Hematopoietic multipotent progenitor cell treated with erythropoietin and hydrocortisone succinate and interleukin-3 and kit ligand, for 15 days (in vitro differentiated cells): ENCODE measurements around the gene LAMTOR4.
"Not testable (repeated sequence)": the region's sequence is repeated elsewhere in the genome, so short reads cannot be mapped to it uniquely, and the experiment has no call there.

ENCODE experiments used
- DNase-seq: peaks from one replicate; pipeline ENCODE4 v3.0.0-alpha.2; 2015; ENCODE audit warnings: low spot score

Gene LAMTOR4

DNA sequence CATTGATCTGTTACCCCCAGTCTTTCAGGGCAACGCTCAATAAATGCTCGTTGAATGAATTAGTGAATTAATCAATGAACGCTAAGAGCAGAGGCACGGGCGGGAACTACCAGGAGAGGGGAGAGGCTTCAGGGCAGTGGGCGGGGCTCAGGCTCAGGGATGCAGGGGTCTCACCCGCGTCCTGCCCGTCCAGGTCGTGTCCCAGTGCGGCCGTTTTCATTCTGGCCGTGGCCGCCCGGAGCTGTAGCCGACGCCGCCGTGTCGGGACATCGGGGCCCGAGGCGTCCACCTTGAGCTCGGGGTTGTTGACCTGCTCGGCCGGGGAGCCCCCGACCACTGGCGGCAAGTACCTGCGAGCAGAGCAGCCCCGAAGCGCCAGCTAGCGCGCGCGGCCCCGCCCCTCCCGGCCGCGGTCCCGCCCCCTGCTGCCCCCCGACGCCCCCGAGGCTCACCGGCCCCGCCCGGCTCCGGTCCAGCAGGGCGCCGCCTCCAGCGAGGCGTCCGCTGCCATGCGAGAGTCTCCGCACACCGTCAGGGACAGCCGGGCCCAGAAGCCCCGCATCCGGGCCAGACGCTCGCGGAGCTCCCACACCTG lies 22.5 kb downstream of the LAMTOR4 start:
- no peak for DNase-seq

DNA sequence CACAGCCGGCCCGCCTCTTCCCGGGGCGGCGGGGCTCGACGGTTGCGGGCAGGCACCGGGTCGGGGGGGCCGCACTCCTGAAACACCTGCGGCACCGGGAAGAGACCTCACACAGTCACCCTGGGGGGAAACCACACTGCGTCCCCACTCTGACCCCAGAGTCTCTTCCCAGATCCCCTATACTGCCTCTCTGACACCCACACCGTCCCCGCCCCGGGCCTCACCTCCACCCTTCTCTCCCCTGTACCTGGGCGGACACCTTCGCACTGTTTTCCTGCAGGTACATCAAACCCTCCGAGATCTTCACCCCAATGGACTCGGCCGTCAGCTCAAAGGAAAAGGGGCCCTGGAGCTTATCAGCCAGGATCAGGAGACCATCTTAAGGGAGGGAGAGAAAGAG lies 23.1 kb downstream of the LAMTOR4 start:
- DNase-seq: no peak

DNA sequence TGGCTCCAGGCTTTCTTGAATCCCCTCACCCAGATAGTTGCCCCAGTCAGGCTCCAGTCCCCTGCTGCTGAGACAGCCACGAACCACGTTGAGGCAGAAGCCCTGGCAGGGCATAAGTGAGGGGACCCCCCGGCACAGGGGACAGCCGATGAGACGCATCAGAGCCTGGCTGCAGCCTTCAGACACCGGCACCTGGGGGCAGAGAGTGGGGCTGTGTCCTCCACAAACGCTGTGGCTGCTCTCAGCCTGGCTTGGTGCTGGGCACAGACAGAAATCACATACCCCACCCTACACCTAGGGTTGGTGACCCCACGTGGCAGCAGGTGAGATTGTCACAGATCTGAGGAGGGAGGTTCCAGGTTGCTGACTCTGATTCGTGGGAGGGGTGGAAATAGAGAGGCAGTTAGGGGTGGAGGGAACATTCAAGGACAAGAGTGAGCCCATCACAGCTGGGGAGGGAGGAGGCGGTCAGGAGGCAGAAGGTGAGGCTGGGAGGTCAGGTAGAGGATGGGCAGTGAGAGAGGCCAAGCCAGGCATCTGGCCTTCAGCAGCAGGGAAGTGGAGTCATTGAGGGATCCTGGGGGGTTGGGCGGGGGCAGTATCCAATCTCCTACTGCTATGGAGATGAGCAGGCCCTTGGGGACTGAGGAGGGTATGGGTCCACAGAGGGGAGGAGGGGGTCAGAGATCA lies 25.2 kb downstream of the LAMTOR4 start:
- DNase-seq: no peak

DNA sequence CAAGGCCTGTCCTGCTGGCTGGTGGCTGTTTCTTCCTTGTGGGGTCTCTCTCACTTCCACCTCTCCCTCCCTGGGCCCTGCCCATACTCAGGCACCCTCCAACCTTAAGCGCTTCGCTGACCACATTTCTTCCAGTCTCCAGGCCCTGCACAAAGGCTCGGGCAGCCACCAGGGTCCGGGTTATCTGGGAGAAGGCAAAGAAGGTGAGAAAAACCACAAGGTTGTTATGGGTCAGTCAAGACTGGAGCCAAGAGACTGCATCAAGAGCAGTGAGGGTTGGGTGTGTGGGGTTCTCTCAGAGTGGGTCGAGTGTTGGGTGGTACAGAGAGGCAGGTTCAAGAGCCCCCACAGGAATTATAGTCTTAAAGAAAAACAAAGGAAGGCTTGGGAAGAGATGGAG lies 25.9 kb downstream of the LAMTOR4 start:
- DNase-seq: no peak

DNA sequence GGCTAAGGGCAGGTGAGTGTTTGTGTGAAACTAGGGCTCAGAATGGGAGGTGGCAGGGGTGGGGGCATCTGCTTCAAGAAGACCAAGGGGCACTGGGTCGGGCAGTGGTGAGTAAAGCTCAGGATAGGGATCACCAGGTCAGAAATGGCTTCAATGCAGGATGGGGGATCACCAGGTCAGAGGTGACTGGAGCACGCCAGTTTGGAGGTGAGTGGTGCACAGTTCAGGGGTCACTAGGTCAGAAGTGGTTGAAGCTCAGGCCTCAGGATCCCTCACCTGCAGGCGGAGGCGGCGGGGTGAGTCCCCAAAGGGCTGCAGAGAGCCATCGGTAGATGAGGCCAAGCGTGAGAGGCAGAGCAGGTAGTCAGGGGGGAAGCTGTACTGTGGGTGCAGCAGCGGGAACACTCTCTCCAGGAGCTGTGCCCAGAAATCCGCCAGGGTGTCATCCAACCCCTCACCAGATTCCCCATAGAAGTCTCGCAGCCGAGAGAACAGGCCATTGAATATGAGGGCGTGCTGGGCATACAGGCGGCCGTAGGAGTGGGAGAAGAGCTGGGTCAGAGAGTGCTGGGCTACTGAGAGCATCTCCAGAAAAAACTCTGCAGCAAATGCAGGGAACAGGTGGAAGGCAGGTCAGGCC lies 26.7 kb downstream of the LAMTOR4 start:
- DNase-seq: no peak

DNA sequence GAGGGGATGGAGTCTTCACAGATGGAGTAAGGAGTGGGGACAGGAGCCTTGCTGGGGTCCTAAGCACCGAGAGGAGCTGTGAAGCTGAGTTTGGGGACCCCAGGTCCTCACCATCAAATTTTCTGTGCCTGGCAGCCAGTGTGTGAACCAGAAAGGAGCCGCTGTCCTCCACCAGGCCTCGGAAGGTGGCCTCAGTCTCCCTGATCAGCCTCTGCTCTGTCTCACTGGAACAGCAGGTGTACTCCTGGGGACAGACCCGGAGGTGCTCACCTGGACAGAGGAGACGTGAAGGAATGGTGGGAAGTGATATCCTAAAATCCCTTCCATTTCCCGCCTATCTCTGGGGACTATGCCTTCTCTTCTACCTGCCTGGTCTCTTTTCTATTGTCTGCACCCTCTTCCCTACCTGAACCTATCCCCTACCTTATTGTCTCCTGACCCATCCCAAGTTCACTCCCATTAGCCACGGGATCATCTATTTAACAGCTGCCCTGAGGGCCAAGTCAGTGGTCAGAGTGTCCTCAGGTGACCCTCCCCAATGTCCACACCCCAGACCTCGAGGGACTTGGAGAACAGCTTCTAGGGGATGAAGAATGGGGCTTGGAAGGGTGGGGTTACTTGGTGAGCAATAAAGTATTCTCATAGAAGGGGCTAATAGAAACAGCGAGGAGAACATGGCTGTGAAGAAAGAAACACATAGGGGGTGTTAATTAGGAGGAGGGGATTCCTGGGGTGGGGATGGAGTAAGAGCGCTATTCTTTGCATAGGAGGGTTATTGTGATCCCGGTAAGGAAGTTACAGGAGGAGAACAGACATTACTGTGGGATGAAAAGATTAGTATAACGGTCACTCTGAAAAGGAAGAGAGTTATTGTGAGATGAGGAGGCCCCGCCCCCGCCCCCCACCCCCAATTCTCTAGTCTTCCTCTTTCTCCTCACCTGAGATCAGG lies 27.7 kb downstream of the LAMTOR4 start:
- no peak for DNase-seq

DNA sequence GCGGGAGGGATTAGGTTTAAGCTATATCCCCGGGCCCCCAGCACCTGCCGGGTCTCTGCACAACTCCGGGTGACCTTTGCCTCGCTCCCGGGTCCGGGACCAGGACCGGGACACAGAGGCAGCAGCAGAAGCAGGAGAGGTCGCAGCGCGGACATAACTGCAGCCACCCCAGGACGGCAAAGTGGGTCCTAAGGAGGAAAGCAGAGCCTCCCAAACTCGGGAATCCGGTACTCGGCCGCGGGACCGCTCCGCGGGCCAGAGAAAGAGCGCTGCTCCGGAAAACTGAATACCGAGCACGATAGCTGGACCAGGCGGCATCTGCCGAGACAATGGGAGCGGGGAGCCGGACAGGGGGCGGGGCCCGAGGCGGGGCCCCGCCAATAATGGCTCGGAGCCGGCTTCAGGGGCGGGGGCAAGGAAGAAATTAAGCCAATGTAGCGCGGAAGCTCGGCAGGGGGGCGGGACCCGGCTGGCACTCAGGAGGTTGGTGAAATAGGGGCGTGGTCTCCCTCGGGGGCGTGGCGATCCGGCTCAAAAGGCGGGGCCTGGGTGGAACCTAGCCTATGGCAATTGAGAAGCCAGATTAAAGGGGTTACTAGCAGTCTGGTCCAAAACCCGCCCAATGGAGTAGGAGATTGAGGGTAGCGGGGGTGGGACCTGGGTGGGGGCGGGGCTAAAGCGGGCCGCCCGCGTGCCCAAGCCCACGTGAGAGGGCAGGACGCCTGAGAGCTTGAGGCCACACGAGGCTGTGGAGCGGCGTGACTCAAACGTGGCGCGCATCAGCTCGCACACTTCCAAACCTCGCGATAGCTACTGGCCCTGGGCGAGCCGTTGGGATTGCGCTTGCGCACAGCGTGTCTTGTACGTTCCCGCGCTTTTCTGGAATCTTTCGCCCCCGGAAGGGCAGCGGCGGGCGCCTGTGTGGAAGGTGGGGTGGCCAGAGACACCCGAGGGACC lies 28.6 kb downstream of the LAMTOR4 start, which contains the start of the genes GPC2 and STAG3:
TSS of gene GPC2 (minus strand) at position 337 of the 957 bp plus-strand sequence. CDS start at position 155, 182 bp downstream.
TSS of gene STAG3 (plus strand) at position 874 of the 957 bp plus-strand sequence. CDS start 2,639 bp downstream, outside the sequence.
- DNase-seq: peak; percentile 84

DNA sequence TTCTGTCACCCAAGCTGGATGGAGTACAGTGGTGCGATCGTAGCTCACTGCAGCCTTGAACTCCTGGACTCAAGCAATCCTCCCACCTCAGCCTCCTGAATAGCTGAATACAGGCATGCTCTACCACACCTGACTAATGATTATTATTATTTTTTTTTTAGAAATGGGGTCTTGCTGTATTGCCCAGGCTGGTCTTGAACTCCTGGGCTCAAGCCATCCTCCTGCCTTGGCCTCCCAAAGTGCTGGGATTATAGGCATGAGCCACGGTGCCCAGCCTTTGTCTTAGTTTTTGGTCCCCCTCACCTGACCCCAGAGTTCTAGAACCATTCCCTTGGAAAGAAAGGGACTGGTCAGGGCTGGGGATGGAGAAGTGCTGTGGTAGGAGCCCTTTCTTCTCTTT lies 31.4 kb downstream of the LAMTOR4 start:
- not testable (repeated sequence) for DNase-seq

DNA sequence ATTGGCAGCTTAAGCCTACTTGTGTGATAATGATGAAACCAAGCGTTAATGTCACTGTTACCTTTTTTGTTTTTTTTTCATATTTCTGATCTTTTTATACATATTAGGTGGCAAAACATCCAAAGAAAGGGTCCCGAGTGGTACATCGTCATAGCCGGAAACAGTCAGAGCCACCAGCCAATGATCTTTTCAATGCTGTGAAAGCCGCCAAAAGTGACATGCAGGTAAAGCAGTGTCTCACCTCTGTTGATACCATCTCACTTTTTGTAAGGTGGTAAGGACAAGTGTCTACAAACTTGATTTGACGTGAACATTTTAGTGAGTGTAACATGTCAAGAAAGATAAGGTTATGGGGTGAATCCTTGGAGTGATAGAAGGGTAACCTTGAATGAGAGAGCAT lies 33.9 kb downstream of the LAMTOR4 start:
- not testable (repeated sequence) for DNase-seq

DNA sequence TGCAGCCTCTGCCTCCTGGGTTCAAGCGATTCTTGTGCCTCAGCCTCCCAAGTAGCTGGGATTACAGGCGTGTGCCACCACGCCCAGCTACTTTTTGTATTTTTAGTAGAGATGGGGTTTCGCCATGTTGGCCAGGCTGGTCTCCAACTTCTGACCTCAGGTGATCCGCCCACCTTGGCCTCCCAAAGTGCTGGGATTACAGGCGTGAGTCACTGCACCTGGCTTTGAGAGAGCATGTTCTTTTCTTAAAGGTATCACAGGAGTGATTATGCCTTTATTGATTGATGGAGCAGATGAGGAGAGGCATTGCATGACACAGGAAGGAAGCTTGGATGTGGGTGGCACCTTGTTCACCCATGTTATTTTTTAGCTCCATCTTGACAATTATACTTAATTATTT lies 34.4 kb downstream of the LAMTOR4 start:
- DNase-seq: not testable (repeated sequence)

DNA sequence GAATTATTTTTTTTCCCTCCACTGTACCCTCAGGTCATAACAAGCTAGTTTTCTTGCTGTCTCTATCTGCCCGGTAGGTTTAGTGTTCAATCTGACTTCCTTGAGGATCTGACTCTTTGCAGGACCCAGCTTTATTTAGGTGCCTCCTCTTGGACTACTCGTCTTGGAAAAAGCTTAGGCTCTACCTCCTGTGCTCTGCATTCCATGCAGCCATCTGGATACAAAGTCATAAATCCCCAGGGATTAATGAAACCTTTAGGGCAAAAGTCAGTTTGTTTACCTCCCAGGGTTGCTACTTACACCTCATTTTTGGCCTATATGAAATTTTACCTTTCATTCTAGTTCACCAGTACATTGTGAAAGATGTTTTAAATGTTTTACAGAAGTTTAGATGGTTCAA lies 37.0 kb downstream of the LAMTOR4 start:
- DNase-seq: no peak

DNA sequence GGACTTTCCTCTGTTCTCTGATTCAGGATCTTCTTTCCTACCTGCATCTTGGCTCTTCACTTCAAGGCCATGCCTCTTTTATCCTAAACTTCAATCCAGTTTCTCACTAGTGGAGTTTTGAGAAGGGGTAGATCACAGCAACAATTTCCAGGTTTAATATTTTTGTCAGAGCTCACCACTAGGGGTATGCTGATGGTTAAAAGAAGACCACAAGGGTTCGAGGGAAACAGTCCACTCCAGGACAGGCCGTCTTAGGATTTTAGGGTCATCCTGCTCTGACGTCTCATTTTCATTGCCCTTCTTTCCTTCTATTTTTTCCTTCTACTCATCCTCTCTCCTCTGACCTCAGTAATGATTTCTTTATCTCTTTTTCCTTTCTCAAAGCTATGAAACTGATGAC lies 40.3 kb downstream of the LAMTOR4 start:
- no peak for DNase-seq

DNA sequence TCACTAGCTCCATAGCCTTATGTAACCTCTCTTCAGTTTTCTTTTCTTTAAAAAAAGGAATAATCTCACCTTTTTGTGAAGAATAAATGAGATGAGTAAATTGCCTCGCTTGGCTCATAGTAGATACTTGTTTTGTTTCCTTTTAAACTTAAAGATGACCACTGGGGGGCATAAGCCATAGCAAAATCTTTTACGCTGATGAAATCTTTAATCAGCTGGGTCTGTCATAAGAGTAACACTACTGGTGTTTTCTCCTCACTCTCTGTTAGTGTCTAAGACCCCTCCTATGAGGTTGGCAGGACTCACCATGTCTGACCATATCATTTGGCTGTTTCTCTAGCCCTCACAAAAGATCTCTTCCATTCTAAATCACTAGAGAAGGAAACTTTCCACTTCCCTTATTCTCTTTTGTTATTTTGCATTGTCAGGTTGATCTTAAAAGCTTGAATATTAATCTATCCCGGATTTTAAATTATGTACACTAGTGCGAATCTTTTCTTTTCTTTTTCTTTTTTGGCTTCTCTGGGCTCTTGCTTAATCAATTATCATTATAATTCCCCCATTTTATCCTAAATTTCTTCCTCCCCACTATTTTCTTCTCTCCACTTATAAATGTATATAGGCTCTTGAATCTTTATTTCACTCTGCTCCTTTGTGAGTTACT lies 41.5 kb downstream of the LAMTOR4 start:
- peak; percentile 22 for DNase-seq

DNA sequence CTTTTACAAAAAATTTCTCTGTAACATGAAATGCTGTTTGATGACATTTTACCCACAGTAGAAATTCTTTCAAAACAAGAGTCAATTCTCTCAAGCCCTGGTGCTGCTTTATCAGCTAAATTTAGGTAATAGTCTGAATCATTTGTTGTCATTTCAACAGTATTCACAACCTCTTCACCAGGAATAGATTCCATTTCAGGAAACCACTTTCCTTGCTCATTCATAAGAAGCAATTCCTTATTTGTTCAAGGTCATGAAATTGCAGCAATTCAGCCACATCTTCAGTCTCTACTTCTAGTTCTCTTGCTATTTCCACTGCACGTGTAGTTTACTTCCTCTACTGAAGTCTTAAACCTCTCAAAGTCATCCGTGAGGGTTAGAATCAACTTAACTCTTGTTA lies 43.1 kb downstream of the LAMTOR4 start:
- DNase-seq: no peak

DNA sequence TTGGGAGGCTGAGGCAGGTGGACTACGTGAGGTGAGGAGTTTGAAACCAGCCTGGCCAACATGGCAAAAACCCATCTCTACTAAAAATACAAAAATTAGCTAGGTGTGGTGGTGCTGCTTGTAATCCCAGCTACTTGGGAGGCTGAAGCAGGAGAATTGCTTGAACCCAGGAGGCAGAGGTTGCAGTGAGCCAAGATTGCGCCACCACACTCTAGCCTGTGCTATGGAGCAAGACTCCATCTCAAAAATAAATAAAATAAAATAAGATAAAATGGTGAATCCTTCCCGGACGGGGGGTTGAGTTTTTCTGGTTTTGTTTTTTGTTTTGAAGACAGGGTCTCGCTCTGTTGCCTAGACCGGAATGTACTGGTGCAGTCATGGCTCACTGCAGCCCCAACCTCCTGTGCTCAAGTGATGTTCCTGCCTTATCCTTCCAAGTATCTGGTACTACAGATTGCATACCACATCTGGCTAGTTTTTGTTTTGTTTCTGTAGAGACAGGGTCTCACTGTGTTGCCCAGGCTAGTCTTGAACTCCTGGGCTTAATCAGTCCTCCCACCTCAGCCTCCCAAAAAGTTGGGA lies 43.7 kb downstream of the LAMTOR4 start:
- not testable (repeated sequence) for DNase-seq

DNA sequence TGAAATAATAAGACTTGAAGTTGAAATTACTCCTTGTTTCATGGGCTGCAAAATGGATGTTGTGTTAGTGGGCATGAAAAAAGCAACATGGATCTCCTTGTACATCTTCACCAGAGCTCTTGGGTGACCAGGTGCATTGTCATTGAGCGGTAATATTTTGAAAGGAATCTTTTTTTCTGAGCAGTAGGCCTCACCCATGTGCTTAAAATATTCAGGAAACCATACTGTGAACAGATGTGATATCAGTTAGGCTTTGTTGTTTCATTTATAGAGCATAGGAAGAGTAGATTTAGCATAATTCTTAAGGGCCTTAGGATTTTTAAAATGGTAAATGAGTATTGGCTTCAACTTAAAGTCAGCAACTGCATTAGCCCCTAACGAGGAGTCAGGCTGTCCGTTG lies 44.3 kb downstream of the LAMTOR4 start:
- DNase-seq: no peak

DNA sequence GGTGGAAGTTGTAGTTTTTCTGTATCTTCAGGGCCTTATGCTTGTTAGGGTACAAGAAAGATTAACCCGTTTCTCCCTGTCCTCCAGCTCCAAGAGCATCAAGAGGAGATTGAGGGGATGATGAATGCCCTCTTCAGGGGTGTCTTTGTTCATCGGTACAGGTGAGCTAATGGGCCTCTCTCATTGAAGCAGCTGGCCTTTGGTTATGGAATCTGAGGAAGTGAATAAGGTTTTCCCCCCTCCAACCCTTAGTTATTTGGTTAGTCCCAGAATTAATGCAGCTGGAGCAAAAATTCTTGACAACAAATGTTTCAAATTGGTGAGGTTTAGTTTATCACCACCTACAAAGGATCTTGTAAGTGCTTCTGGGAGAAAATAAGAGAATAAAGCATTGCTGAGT lies 46.5 kb downstream of the LAMTOR4 start:
- DNase-seq: no peak

DNA sequence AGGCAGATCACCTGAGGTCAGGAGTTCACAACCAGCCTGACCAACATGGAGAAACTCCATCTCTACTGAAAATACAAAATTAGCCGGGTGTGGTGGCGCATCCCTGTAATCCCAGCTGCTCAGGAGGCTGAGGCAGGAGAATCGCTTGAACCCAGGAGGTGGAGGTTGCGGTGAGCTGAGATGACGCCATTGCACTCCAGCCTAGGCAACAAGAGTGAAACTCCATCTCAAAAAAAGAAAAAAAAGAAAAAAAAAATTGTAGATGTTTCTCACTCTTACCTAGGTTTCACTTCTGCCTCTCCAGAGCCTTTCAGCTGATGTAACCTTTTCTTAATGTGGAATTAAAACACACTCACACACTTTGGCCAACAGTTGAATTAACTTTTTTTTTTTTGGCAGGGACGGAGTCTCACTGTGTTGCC lies 47.2 kb downstream of the LAMTOR4 start:
- not testable (repeated sequence) for DNase-seq

DNA sequence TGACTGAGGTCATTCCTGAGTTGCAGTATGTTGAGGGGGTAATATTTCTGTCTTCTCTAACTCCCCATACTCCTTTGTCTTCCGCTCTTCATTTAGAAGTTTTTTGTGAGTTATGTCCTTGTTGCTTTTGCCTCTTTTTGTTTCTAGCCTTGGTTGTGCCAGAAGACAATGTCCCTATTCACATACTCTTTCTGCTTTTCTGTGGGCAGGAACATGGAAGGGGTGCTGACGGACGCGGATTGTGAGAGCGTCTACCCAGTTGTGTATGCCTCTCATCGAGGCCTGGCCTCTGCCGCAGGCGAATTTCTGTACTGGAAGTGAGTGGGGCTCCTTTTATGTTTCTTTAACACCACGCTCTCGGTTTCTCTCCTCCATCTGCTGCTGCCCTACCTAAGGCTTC lies 49.5 kb downstream of the LAMTOR4 start:
- DNase-seq: no peak

DNA sequence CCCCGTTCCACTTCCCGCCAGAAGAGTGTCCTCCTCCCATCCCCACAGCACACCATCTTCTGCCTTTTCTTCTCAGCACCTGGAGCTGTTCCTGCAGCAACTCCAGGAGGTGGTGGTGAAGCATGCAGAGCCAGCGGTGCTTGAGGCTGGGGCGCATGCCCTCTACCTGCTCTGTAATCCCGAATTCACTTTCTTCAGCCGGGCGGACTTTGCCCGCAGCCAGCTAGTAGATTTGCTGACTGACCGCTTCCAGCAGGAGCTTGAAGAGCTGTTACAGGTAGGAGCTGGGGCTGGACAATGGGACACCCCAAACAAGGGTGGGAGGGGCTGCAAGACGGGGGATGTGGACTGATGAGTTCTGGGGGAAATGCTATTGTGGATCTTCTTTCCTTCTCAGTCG lies 52.0 kb downstream of the LAMTOR4 start:
- no peak for DNase-seq
